A673 (cell line): ENCODE data around the gene LGR6. TPM values are rescaled to one million over a fixed set of nuclear protein-coding genes. Genes with fewer than 3 reads are reported as not detected.

Experiments used
- BruUV-seq: library from RNA; stranded (reverse); fragments of 400-500 nt; replicated peaks from 2 replicates; lab custom pipeline; 2021; lab: Mats Ljungman, UMichigan
- CTCF ChIA-PET: fragments of 300-600 bp; sonication (Branson Sonifier 250); formaldehyde crosslinking; loops from one replicate; lab custom pipeline; 2022; ENCODE audit warnings: antibody characterized with exemption; lab: Charles Lee
- POLR2A ChIA-PET: fragments of 300-600 bp; sonication (Branson Sonifier 250); formaldehyde crosslinking; loops from one replicate; lab custom pipeline; 2022; ENCODE audit warnings: antibody characterized with exemption; ENCODE audit not compliant: low non-redundant PET; lab: Charles Lee
- DNase-seq: peaks from one replicate; pipeline ENCODE4 v3.0.0-alpha.2; 2015; ENCODE audit warnings: low spot score
- H3K27ac ChIP-seq: fragments of 200-600 bp; sonication (generic); 2 replicates; pipeline ENCODE4 v1.5.1; 2016; ENCODE audit warnings: mixed run types, low read depth, mild to moderate bottlenecking, mixed read lengths, antibody characterized with exemption, low read length; ENCODE audit not compliant: poor library complexity, severe bottlenecking
- H3K27me3 ChIP-seq: fragments of 200-600 bp; sonication (generic); replicated peaks from 2 replicates; pipeline ENCODE4 v1.6.1; 2017; ENCODE audit warnings: mixed run types, low read depth, mild to moderate bottlenecking, mixed read lengths, antibody characterized with exemption, low read length; ENCODE audit not compliant: insufficient read depth, poor library complexity
- H3K36me3 ChIP-seq: fragments of 200-600 bp; sonication (generic); 2 replicates; pipeline ENCODE4 v1.6.1; 2016; ENCODE audit warnings: mixed run types, mild to moderate bottlenecking, mixed read lengths, antibody characterized with exemption, low read length; ENCODE audit not compliant: insufficient read depth, poor library complexity, severe bottlenecking
- H3K4me1 ChIP-seq: fragments of 200-600 bp; sonication (generic); 2 replicates; pipeline ENCODE4 v1.6.1; 2017; ENCODE audit warnings: mixed run types, mild to moderate bottlenecking, mixed read lengths, antibody characterized with exemption, low read length; ENCODE audit not compliant: insufficient read depth, poor library complexity, severe bottlenecking
- H3K4me3 ChIP-seq: fragments of 200-600 bp; sonication (generic); 2 replicates; pipeline ENCODE4 v1.5.1; 2016; ENCODE audit warnings: low read depth, mixed run types, mild to moderate bottlenecking, mixed read lengths, low read length; ENCODE audit not compliant: poor library complexity, severe bottlenecking
- H3K9me3 ChIP-seq: fragments of 200-600 bp; sonication (generic); 2 replicates; pipeline ENCODE4 v1.6.1; 2016; ENCODE audit warnings: mixed run types, low read depth, mild to moderate bottlenecking, mixed read lengths, antibody characterized with exemption, low read length; ENCODE audit not compliant: poor library complexity, severe bottlenecking
- EZH2 ChIP-seq: fragments of 200-600 bp; sonication (generic); IDR thresholded peaks from 2 replicates; pipeline ENCODE4 v1.6.1; 2017; ENCODE audit warnings: borderline replicate concordance, low read depth, mild to moderate bottlenecking, mixed read lengths, antibody characterized with exemption, low read length; ENCODE audit not compliant: poor library complexity, severe bottlenecking
- intact Hi-C: fragments of 100-400 bp; cut with micrococcal nuclease; formaldehyde crosslinking; loops from one replicate; pipeline ENCODE4 v1.10.0; 2022; ENCODE audit not compliant: unreplicated experiment
- total RNA-seq: library from RNA; stranded (reverse); gene quantifications from 2 replicates; pipeline ENCODE4 v1.2.3, GENCODE V29; 2021
- TF ChIP-seq, protein P1 (sequence below): fragments of 300-800, 200-600 bp; sonication (generic); conservative IDR thresholded peaks from 2 replicates; pipeline ENCODE4 v1.5.1; 2017; ENCODE audit warnings: low read depth, mild to moderate bottlenecking, antibody characterized with exemption, low read length, moderate library complexity, mixed read lengths

LGR6 gene
- total RNA-seq, 1 experiment from 2014 or later, result not detected

DNA sequence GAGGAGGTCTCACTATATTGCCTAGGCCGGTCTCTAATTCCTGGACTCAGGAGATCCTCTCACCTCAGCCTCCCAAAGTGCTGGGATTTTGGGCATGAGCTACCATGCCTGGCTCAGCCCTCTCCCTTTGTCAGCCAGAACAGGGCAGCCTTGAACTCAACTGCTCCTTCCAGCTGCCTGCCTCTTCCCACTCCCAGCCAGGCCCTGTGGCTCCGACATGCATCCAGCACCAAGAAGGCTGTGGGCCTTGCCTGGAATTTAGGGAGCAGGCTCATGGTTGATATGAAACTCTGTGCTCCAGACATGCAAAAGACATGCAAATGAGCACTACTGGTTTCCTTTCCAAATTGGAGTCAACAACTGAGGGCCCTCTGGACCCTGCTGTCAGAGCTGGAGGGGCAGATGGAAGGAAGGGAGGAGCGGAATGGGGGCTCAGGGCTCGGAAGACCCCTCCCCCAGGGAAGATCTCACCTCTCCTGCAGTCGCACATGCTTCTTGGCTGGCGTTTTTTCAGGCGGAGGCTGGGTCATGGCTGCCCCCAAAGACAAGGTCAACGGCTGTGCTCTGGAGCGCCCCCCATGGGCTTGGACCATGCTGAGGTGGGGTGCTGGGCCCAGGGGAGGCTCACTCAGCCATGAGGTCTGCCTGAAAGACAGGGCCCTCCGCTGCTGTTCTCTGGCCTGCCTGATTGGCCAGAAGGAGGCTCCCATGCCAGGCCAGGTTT is 34.6 kb upstream of the LGR6 start:
- H3K9me3 ChIP-seq, result no peaks in the 10 kb centered on the region
- H3K36me3 ChIP-seq, result no peaks in the 10 kb centered on the region
- no peak overlapping the region for H3K4me3 ChIP-seq
- intact Hi-C loops, result no loop called here
- DNase-seq, result no peak
- BruUV-seq, result no TSS peak
- H3K27me3 ChIP-seq, result no peaks in the 10 kb centered on the region
- TF ChIP-seq, protein P1, sequence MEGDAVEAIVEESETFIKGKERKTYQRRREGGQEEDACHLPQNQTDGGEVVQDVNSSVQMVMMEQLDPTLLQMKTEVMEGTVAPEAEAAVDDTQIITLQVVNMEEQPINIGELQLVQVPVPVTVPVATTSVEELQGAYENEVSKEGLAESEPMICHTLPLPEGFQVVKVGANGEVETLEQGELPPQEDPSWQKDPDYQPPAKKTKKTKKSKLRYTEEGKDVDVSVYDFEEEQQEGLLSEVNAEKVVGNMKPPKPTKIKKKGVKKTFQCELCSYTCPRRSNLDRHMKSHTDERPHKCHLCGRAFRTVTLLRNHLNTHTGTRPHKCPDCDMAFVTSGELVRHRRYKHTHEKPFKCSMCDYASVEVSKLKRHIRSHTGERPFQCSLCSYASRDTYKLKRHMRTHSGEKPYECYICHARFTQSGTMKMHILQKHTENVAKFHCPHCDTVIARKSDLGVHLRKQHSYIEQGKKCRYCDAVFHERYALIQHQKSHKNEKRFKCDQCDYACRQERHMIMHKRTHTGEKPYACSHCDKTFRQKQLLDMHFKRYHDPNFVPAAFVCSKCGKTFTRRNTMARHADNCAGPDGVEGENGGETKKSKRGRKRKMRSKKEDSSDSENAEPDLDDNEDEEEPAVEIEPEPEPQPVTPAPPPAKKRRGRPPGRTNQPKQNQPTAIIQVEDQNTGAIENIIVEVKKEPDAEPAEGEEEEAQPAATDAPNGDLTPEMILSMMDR, result no peak
- TF ChIP-seq EZH2, result no peak
- H3K27ac ChIP-seq, result no peak overlapping the region
- ChIA-PET CTCF (no interaction called here), POLR2A (no interaction called here)
- H3K4me1 ChIP-seq, result peaks cover 23% of the 10 kb centered on the region

DNA sequence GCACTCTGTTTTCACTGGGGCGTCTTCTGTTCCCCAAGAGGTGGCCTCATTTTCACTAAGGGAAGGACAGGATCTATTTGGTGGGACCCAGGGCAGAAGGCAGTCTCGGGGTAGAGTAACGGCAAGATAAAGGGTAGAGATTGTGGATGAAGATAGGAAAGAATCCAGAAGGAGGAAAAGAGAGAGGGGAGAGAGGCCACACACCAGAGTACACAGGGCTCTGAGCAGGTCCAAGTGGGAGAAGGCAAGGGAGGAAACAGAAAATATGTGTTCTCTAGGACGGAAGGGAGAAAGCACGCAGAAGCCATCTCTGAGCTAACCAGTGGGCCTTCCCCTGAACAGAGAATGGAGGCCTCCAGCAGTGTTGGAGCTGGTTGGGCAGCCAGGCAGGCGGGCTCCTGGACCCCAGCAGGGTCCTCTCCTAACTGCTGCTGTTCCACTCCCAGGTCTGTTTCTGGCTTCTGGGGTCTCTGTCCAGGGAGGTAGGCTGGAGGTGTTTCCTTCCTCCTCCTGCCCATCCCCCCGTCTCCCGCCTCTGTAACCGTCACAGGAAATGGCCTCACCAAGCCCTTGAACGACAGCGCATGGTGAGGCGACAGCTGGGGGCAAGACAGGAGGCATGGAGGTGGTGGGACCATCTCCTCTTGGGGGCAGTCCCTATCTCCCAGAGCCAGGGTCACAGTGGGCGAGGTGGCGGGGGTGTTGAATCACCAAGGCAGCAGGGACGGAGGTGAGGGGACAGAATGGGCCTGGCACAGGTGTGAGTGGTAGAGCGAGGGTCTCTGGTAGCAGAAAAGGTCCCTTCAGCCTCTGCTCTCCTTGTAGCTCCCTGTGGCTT is 33.8 kb upstream of the LGR6 start:
- Histone ChIP-seq H3K4me1 (peaks cover 23% of the 10 kb centered on the region), H3K9me3 (no peaks in the 10 kb centered on the region), H3K36me3 (no peaks in the 10 kb centered on the region), H3K27me3 (no peaks in the 10 kb centered on the region), H3K27ac (no peak overlapping the region), H3K4me3 (no peak overlapping the region)
- POLR2A ChIA-PET, result no interaction called here
- CTCF ChIA-PET, result interaction anchor here (0.9 kb wide), 1 partner anchor 16 kb away, joined by 6 read pairs; the partner anchor contains the start of gene ARL8A
- TF ChIP-seq EZH2, result no peak
- TF ChIP-seq, protein P1, result no peak
- BruUV-seq, result no TSS peak
- intact Hi-C loops, result no loop called here
- no peak for DNase-seq

DNA sequence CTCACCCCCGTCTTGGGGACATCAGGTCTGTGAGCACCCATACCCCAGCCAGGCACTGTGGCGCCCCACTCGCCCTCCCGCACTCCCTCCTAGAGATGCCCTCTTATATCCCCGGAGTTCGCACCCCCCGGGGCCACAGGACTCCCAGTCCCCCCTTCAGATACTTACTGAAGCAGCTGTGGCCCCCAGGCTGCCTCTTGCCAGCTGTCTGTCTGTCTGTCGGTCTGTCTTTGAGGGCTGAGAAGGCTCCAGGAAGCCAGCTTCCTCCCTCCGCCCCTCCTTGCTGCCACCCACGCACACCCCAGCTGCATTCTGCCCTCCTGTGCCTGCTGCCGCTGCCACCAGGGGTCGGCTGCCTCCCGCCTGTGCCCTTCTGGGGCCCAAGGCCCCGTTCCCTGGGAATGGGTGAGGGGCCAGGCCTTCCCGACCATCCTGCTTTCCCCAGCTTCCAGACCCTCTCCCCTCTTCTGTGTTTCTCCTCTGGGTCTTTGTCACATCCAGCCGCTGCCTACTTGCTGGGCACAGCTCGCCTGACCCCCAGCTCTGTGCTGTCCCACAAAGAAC is 33.1 kb upstream of the LGR6 start, which contains the start of gene PTPN7:
TSS of gene PTPN7 (minus strand) at position 226 of the 564 bp plus-strand sequence. CDS start 1,200 bp downstream, outside the sequence.
- Histone ChIP-seq H3K36me3 (no peaks in the 10 kb centered on the region), H3K4me3 (no peak within 1 kb of the TSS), H3K9me3 (no peaks in the 10 kb centered on the region), H3K27ac (no peak within 1 kb of the TSS), H3K27me3 (no peaks in the 10 kb centered on the region), H3K4me1 (peaks cover 20% of the 10 kb centered on the region)
- BruUV-seq, result no TSS peak
- ChIA-PET POLR2A (no interaction called here), CTCF (interaction anchor here (0.5 to 0.9 kb wide), 2 partner anchors 17 to 162 kb away, joined by 6 to 12 read pairs; partner anchors contain the start of gene ARL8A)
- peak; percentile 51 for DNase-seq
- intact Hi-C loops, result no loop called here
- TF ChIP-seq EZH2, result no peak
- TF ChIP-seq, protein P1, result peak; percentile 38; the same call in 1 of the 2 replicates
